ENCODE measurements around the gene APCDD1L.

APCDD1L gene

GRCh38 chr20:58555078-58555765 is 40.0 kb upstream of the APCDD1L start:
- ChIA-PET POLR2A (ENCODE audit: low non-redundant PET) (no interaction called here), CTCF (interaction anchor here (0.6 to 1.1 kb wide), 3 partner anchors 11 to 900 kb away, joined by 3 to 5 read pairs (median 3); no protein-coding TSS in a partner anchor)
- no peak for TF ChIP-seq CTCF (conservative IDR thresholded peaks at IDR 0.05; ENCODE audit: low read depth)
- no peak overlapping the region for H3K27ac ChIP-seq
- peak; percentile 98 for DNase-seq (ENCODE audit: low spot score)

DNA sequence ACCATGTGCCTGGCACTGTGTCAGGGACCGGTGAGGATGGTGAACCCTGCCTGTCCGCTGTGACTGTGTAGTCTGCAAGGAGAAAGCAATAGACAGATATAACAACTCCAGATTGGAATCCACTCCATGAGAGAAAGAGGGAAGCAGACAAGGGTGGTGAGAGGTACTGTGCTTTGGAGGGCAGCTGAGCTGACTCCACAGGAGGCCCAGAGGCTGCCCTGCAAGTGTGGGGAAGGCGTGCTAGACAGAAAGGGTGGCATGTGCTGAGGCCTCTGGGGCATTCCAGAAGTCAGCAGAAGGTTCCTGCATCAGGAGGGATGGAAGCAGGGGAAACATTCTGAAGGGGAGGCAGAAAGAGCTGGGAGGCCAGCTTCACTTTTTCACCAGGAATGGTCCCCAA is 39.3 kb upstream of the APCDD1L start:
- no peak for DNase-seq (ENCODE audit: low spot score)
- H3K27ac ChIP-seq = peak overlapping the region; percentile 41
- POLR2A ChIA-PET (ENCODE audit: low non-redundant PET) = no interaction called here
- TF ChIP-seq CTCF (conservative IDR thresholded peaks at IDR 0.05; ENCODE audit: low read depth) = no peak
- CTCF ChIA-PET = interaction anchor here (0.9 kb wide), 1 partner anchor 11 kb away, joined by 3 read pairs; no protein-coding TSS in a partner anchor

GRCh38 chr20:58553841-58554240 is 38.6 kb upstream of the APCDD1L start:
- TF ChIP-seq CTCF (conservative IDR thresholded peaks at IDR 0.05; ENCODE audit: low read depth) = no peak
- CTCF ChIA-PET = no interaction called here
- no peak overlapping the region for H3K27ac ChIP-seq
- POLR2A ChIA-PET (ENCODE audit: low non-redundant PET) = no interaction called here
- no peak for DNase-seq (ENCODE audit: low spot score)

DNA sequence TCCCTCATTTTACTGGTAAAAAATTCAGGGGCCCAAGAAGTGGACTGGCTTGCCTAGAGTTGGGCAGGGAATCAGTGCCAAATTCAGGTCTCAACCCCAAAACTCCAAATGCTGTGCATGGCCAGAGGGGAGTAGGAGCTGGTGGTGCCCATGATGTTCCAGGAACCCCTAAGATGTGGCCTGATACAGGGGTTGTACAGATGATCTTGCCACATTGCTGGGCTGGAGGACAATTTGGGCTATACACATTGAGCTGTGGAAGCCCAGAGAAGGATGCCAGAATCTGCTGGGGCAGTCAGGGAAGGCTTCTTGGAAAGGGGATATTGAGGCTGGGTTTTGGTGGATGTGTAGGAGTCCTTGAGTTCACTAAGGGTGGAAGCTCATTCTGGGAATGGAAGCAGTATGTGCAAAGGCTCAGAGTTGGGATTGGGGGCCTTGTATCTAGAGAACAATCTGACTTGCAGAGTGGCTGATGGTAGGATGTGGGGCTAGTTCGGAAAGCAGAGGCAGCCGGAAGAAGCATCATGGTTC is 38.0 kb upstream of the APCDD1L start:
- POLR2A ChIA-PET (ENCODE audit: low non-redundant PET) = no interaction called here
- no peak overlapping the region for H3K27ac ChIP-seq
- no peak for DNase-seq (ENCODE audit: low spot score)
- CTCF ChIA-PET = no interaction called here
- TF ChIP-seq CTCF (conservative IDR thresholded peaks at IDR 0.05; ENCODE audit: low read depth) = no peak

GRCh38 chr20:58552366-58552934 is 37.3 kb upstream of the APCDD1L start:
- TF ChIP-seq CTCF (conservative IDR thresholded peaks at IDR 0.05; ENCODE audit: low read depth) = no peak
- no peak overlapping the region for H3K27ac ChIP-seq
- no peak for DNase-seq (ENCODE audit: low spot score)
- ChIA-PET POLR2A (ENCODE audit: low non-redundant PET) (interaction anchor here (0.6 to 0.7 kb wide), 2 partner anchors 98 to 883 kb away, joined by 3 to 7 read pairs; no protein-coding TSS in a partner anchor), CTCF (interaction anchor here (0.6 kb wide), 2 partner anchors 121 to 1598 kb away, joined by 3 read pairs; no protein-coding TSS in a partner anchor)

DNA sequence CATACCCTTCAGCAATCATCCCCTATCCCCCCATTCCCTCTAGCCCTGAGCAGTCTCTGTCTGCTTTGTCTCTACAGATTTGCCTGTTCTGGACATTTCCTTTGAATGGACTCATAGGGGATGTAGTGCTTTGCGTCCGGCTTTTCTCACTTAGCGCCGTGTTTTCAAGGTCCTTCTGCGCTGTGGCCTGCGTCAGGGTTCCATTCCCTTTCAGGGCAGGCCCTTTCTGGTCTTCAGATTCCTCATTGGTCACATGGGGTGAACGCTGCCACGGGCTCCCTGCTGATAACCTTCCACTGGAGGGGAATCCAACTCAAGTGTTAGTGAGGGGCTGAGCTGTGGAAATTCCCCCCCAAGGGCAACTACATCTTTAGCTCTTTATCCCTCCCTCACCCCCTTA is 36.4 kb upstream of the APCDD1L start:
- POLR2A ChIA-PET (ENCODE audit: low non-redundant PET) = interaction anchor here (0.7 kb wide), 1 partner anchor 882 kb away, joined by 3 read pairs; no protein-coding TSS in a partner anchor
- no peak for TF ChIP-seq CTCF (conservative IDR thresholded peaks at IDR 0.05; ENCODE audit: low read depth)
- no peak for DNase-seq (ENCODE audit: low spot score)
- H3K27ac ChIP-seq = no peak overlapping the region
- CTCF ChIA-PET = interaction anchor here (0.6 kb wide), 2 partner anchors 129 to 1598 kb away, joined by 3 to 6 read pairs; no protein-coding TSS in a partner anchor

Data from RWPE1 (cell line).